Endothelial cell of coronary artery (primary cell): Measurements from ENCODE around the gene TIMM22. TPM values are rescaled to one million over a fixed set of nuclear protein-coding genes. Genes with fewer than 3 reads are reported as not detected.

Source experiments
- total RNA-seq: library from RNA; depleted of rRNA; stranded (reverse); fragments of >200 nt; gene quantifications from 2 replicates; pipeline ENCODE4 v1.2.3, GENCODE V29; 2014

TIMM22 gene
- total RNA-seq = 14.2 and 17.4 TPM in 2 replicates

DNA sequence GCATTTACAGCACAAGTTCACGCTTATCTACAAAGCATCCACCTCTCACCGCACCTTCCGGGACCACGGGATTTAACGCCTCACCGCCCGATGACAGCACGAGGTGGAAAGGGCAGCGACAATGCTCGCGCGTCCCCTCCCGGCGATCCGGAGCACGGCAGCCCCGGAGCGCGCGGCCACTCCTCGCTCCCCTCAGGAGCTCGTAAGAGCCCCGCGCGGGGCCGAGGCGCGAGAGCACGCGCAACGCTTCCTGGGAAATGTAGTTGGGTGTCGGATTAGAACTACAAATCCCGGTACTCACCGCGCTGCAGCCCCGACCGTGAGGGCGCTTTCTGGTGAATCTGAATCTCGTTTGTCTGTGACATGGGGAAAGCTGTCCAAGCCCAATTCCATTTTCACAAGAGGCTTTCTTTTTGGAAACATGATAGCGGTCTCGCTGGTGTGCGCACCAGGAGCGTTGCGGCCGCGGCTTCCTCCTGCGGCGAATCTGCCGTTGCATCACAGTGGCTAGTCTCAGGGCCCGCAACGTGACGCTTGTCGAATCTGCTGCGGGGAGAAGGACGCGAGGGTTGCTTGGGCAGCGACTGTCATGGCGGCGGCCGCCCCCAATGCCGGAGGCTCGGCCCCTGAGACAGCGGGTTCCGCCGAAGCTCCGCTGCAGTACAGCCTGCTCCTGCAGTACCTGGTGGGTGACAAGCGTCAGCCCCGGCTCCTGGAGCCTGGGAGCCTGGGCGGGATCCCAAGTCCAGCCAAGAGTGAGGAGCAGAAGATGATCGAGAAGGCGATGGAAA, at the start of gene TIMM22:
Gene TIMM22 (plus strand): TSS at position 576 of the 791 bp plus-strand sequence. CDS start 14 bp downstream, at position 590.

DNA sequence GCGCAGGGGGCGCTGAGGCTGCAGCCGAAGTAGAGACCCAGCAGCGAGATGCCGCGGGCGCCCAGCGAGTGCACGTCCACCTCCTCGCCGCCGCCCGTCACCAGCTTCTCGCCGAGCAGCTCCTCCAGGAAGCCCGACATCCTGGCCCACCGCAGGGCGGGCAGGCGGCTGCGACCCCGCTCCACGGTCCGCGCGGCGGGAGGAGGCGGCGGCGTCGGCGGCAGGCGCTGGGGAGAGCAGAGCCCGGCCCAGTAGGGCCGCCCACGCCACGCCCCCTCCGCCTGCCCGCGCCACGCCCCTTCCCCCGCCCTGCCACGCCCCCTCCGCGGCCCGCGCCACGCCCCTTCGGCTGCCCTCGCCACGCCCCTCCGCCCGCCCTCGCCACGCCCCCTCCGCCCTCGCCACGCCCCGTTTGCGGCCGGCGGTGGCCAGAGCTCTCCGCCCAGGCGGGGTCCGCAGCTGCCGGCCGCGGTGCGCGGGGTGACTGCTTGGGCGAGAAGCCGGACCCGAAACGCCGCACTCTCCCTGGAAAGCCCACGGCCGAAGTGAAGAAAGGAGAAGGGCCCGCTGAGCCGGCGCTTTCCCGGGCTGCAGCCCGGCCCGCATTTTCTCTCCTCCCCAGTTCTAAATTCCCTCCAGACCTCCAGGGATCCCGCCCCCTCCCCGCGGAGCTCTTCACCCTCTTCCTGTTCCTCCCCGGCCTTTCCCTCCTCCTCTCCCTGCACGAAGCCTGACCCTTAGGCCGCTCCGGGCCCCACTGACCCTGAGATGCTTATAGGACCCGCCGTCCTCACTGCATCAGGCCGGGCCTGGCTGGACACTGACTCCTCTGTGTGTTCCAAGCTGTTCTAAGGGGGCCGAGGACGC, 17.2 kb upstream of the TIMM22 start, which contains the start of gene NXN:
Gene NXN (minus strand): TSS at position 238 of the 867 bp plus-strand sequence.

Other genes starting within 250 kb of the TIMM22 start
- 15.9 and 16.1 TPM in 2 replicates for gene GEMIN4, start 244.9 kb upstream of the TIMM22 start, total RNA-seq
- gene GLOD4, start 214.8 kb upstream of the TIMM22 start, total RNA-seq = 54.3 and 61.0 TPM in 2 replicates
- gene MRM3, start 214.8 kb upstream of the TIMM22 start, total RNA-seq = 30.3 and 34.0 TPM in 2 replicates
- gene NXN, start 17.4 kb upstream of the TIMM22 start, total RNA-seq = 20.0 and 28.9 TPM in 2 replicates
- 39.5 and 64.4 TPM in 2 replicates for gene ABR, start 182.9 kb downstream of the TIMM22 start, total RNA-seq